NCI-H526 (cell line): ENCODE results near the gene ITGA2B.
"Not testable (repeated sequence)": the region's sequence is repeated elsewhere in the genome, so short reads cannot be mapped to it uniquely, and the experiment has no call there.

Experiments
- DNase-seq, 2 experiments: peaks; one replicate each; lab custom pipeline; 2025; lab: John Stamatoyannopoulos, UW

ITGA2B gene

DNA sequence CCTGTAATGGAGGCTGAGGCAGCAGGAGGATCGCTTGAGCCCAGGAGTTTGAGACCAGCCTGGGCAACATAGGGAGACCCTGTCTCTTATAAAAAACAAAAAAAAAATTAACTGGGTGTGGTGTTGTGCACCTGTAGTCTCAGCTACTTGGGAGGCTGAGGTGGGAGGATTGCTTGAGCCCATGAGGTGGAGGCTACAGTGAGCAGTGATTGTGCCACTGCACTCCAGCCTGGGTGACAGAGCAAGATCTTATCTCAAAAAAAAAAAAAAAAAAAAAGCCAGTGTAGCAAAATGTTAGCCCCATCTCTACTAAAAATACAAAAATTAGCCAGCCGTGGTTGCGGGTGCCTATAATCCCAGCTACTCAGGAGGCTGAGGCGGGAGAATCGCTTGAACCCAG is 59.2 kb downstream of the ITGA2B start:
- not testable (repeated sequence) for DNase-seq

DNA sequence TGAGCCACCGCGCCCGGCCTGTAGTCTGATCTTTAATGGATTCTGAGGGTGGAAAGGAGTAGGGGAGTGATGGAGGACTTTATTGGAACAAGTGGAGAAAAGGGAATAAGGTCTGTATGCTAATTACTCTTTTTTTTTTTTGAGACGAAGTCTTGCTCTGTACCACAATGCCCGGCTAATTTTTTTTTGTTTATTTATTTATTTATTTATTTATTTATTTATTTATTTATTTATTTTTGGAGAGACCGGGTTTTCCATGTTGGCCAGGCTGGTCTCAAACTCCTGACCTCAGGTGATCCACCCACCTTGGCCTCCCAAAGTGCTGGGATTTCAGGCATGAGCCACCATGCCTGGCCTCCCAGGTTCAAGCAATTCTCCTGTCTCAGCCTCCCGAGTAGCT is 59.9 kb downstream of the ITGA2B start:
- DNase-seq: not testable (repeated sequence)

DNA sequence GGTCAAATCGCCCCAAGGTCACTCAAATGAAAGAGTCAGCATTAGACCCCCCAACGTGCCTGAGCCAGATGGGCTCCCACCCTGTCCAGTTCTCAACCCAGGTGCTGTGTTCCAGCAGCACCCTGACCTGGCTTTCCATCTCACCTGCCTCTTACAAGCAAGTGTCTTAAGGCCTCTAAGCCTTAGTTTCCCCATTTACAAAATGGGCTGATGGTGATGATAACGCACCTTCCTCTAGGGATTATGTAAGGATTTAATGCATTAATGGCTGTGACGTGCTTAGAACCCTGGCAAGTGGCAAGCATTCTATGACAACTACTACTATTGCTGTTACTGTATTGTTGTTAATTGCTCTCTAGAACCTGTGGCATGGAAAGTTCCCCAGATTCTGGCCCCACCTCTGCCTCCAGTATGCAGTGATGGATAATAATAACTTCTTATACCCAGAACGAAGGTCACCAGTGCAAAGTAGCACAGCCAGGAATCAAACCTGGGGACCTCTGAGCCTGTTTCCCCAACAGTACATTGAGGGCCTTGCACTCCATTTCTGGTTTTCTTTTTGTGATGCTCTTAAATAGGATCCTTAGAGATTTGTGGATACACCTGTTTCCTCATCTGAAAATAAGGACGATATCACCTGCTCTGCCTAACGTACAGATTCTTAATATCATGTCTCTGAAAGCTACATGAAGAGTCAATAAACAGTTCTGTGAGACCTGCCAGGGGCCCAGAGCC is 61.6 kb downstream of the ITGA2B start:
- DNase-seq: no peak

DNA sequence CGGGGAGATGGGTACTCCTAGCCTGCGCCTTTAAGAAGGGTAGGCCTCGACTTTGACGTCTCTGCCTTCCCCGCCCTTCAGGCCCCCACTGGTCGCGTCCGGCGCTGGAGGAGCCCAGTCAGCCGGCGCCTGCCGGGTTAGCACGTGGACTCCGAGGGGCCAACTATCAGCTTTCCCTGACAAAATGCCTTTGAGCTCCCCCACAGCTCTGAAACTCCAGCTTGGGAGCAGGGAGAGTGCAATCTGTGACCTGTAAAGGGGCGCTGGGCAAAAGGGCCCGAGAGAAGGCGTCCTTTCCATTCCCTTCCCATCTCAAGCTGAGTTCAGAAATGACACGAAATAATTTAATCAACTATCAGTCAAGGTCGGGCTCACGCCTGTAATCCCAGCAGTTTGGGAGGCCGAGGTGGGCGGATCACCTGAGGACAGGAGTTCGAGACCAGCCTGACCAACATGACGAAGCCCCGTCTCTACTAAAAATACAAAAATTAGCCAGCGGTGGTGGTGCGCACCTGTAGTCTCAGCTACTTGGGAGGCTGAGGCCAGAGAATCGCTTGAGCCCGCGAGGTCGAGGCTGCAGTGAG is 62.5 kb downstream of the ITGA2B start:
- peak; percentile 96 to 99 for DNase-seq

DNA sequence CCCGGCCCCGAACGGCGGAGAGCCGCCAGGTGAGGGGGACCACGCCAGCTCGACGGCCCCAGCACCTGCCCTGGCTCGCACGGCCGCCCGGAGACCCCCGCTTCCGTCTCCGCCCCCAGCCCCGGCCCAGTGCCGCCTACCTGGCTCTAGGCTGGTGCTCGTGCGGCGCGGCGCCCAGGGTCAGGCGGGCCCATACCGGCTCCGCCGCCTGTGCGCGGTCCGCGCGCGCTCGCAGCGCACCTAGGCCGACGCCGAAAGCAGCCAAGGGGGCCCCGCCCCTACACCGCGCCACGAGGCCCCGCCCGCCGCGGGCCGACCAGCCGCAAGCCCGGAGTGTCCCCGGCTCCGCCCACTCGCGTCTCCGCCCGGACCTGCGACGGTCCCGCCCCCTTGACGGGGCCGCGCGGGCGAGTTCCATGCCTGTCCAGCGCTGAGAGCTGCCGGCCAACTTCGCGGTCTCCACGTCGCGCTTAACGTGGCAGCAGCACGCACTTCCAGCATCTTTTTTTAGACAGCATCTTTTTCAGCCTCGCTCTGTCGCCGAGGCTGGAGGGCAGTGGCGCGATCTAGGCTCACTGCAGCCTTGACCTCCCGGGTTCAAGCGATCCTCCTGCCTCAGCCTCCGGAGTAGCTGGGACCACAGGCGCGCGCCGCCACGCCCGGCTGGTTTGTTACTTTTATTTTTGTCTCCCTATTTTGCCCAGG is 64.7 kb downstream of the ITGA2B start, which contains the start of gene SLC25A39:
TSS of gene SLC25A39 (minus strand) at position 253 of the 705 bp plus-strand sequence. CDS start 1,261 bp downstream, outside the sequence.
- DNase-seq: peak; percentile 62 to 98

DNA sequence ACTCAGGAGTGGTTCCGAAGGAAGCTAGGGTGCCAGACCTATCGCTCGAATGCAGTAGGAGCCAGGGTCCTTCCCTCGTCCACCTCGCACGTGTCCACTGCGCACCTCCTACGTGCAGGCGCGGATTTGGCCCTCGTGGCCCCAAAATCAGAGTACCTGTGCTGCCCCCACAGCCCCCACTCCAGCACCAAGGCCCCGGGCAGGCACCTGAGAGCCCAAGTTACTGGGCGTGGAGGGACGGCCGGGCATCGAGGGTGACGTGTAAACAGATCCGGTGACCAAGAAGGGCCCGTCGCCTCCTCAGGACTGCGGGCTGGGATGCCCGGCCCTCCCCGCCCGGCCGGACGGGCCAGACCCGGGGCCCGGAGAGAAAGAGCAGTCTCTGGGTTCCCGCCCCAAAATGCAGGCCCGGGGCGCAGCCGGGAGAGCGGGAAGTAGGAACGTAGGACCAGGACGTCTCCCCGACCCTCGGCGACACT is 65.3 kb downstream of the ITGA2B start:
- DNase-seq: no peak

DNA sequence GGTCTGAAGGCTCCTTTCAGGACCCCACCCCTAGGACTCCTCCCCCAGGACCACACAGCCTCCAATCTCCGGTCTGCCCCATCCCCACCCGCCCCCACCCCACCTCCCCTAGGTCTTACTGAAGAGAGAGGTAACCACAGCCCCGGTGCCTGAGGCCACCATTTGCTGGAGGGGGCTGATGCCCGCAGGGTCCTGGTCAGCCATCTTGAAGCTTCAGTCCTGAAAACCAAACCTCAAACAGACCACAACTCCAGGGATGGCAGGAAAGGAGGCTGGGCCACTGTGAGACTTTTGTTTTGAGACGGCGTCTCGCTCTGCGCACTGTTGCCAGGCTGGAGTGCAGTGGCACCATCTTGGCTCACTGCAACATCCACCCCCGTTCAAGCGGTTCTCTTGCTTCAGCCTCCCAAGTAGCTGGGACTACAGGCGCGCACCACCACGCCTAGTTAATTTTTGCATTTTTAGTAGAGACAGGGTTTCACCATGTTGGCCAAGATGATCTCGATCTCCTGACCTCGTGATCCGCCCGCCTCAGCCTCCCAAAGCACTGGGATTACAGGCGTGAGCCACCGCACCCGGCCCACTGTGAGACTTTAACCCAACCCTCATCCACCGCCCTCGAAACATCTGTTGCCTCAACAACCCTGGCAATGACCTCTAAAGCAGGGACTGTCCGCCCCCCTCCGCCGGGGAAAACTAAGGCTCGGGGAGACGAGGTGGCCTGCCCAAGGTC is 65.9 kb downstream of the ITGA2B start:
- DNase-seq: no peak

DNA sequence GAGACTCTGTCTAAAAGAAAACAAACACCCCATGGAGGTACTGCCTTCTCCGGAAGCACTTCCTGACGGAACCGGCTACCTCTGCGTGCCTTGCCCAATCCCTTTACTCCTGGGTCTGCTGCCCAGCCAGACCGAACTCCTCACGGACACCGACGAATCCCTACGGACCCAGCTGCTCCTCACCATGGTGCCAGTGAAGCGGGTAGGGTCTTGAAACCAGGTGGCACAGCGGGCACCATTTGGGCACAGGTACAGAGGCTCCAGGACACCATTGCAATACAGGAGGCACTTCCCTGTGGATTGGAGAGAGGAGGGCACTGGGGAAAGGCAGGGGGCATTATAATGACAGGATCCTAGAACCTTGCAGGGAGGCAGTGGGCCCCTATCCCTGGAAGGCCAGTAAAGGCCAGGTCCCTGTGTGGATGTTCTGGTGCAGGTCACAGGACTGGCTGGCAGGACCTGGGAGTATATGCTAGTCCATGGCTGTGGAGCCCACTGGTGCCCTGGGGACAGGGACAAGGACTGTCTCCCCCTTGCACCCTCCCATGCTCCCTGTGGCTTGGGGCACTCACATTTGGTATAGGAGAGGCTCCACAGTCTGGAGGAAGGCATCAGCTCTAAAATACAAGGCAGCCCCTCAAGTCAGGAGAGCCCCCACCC is 67.1 kb downstream of the ITGA2B start:
- DNase-seq: no peak
